GM12872 (cell line): Measurements from ENCODE around the gene LRBA.

Source experiments
- TF ChIP-seq, protein P1 (sequence below): IDR thresholded peaks from 3 replicates; pipeline ENCODE4 v1.5.1; 2011; ENCODE audit warnings: low read depth, mild to moderate bottlenecking, low read length, moderate library complexity; ENCODE audit not compliant: insufficient read depth

The LRBA gene

DNA sequence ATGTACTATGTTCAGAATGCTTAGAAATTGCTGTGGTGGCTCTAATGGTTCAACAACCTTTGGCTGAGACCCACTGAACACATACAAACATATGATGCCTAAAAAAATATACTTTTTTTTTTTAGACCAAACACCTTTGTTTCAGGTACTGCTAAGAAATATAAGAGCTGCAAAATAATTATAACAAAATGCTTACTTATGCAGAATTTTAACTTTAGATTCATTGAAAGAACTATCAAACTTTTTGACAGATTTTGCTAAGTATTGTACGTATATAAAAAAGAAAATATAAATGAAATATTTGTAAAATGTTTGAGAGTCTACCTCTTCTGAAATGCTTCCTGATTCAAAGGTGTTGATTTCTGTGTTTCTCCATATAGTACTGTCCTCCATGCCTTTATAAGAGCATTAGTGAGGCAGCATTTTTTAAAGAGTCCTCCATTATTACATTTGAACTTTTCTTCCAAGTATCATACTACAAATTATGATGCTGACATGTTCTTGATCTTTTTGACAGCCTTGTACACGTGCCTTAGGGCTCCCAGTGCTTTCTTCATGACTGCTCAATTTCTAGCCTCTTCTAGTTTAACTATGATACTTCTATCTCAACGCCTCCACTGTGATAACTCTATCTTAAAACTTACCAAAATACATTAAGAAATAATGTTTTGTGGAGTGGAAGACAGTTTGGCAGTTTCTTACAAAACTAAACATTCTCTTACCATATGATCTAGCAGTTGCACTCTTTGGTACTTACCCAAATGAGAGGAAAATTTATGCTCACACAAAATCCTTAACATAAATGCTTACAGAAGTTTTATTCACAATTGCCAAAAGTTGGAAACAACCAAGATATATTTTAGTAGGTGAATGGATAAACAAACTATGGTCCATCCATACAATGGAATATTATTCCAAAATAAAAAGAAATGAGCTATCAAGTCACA is 645.4 kb downstream of the LRBA start:
- TF ChIP-seq, protein P1, sequence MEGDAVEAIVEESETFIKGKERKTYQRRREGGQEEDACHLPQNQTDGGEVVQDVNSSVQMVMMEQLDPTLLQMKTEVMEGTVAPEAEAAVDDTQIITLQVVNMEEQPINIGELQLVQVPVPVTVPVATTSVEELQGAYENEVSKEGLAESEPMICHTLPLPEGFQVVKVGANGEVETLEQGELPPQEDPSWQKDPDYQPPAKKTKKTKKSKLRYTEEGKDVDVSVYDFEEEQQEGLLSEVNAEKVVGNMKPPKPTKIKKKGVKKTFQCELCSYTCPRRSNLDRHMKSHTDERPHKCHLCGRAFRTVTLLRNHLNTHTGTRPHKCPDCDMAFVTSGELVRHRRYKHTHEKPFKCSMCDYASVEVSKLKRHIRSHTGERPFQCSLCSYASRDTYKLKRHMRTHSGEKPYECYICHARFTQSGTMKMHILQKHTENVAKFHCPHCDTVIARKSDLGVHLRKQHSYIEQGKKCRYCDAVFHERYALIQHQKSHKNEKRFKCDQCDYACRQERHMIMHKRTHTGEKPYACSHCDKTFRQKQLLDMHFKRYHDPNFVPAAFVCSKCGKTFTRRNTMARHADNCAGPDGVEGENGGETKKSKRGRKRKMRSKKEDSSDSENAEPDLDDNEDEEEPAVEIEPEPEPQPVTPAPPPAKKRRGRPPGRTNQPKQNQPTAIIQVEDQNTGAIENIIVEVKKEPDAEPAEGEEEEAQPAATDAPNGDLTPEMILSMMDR = no peak

DNA sequence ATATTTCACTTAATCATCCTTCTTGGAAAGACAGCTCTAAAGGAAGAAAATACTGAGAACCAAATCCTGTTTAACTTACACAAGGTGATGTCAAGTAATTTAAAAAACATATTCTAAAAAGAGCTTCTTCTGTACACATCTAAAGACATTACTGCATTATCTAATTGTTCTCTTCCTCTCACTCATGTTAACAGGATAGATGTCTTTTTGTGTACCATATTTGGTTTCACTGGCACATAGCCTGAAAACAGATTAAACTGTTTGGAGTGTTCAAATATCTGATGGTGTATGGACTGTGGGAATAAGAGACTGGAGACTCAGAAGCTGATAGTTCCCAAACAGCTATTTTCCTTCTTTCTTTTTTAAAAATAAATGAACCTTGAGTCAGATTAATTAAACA is 646.4 kb downstream of the LRBA start:
- TF ChIP-seq, protein P1 = no peak

DNA sequence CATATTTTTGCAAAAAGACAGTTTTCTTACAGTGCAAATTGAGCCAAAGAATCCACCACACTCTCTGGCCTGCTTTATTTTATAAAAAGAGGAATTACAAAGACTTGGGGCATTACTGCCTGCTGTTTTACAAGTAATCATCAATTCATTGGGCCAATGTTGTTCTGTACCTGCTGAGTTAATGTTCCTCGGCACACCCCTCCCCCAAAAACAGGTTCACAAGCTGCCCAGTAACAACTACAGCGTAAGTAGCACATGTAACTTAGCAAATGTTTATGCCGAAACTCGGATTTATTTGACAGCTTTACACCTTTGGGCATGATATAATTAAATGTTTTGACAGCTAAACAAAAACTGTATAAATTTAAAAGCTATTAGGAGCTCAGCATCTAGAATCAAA is 647.8 kb downstream of the LRBA start:
- TF ChIP-seq, protein P1 = no peak

DNA sequence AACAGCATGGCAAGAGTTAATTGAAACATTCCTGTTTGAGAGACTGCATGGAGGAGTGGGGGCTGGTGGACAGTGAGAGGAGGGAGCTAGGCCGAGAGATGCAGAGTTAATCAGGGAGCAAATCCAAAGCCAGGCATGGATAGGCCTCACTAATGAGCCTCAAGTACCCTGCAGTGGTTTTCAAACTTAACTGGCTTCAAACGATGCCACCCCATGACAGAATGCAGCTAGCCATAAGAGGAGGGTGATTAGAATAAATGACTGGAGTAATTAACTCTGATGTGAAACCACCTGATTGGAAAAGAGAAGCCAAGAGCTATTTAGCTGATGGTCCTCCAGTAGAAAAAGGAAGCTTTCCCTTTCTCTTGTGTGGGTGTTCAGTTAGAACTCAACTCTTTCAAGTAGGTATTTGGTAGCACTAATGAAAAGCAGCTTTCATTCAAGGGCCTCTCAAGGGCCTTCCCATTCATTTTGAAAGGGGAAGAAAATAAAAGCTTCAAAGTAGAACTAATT is 648.5 kb downstream of the LRBA start:
- TF ChIP-seq, protein P1 = no peak

DNA sequence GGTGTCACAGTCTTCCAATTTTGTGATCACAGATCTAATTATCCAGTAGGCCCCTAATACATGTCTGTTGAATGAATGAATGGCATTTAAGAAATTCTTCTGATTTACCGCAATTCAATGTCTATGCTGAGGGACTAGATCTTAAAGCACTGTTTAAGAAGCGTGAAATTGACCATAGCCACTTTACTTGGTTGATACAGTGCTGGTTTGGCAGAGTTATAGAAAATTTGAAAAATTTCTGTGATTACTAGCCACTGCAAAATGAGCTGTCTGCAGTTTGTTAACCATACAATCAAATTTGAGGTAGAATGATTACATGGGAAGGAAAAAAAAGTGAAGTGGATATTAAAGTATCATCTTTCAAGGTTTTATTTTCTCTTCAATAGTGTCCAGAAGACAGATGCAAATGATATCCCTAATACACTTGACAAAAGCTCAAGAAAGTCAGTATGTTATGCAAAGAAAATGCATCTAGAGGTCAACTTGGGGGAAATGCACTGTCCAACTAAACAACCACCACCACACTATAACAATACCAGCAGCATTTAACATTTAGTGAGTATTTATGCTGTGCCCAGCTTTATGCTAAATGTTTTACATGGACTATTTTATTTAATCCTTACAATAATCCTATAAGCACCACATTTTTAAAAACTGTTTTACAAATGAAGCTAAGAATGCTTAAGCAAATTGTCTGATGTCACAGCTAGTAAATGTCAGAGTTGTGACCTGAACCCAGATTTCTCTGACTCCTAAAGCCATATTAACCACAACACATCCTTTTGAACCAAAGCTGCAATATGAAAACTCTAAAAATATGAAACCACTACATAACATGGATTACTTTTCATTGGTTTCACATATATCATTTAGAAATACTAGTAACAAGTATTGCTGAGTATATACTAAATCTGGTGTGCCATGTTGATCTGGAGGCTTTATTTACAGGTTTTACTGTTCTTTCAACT is 651.1 kb downstream of the LRBA start:
- TF ChIP-seq, protein P1 = no peak

DNA sequence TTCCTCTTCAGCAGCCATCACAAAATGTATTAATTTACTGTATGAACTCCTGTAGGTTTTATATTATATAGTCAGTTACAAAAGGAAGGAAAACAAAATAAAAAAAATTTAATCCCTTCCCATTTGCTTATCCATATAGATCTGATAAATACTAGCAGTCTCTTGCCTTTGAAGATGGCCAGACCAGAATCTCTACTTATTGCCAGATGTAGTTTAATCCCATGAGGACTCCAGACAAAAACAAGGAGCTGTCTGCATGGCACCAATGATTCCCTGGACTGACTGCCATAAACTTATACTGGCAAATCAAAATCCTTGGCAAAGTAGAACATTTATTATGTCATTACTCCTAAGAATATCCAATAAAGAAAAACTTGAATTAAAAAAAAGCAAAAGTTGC is 656.4 kb downstream of the LRBA start:
- TF ChIP-seq, protein P1 = no peak

DNA sequence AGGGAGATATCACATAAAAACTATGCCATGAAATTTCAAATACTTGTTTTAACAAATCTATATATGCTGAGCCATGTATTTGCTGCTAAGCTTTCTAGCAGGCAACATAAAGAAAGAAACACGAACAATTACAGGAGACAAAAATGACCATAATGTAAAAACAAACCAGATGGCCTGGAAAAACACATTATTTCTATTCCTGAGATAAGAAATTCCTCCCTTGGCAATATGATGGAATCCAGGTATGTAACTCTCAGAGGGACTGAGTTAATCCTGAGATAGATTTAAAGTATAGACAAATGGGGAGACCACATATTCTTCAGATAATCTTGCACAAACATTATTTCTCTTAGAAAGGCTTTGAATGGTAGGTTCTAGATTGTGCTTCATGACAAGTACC is 657.3 kb downstream of the LRBA start:
- TF ChIP-seq, protein P1 = no peak
